Mucosa of rectum (tissue), 2 donors: ENCODE measurements around the gene KPNA2.
"Not testable (repeated sequence)": the region's sequence is repeated elsewhere in the genome, so short reads cannot be mapped to it uniquely, and the experiment has no call there.

Experiments
- H3K27ac ChIP-seq, 2 donors: one replicate each; pipeline ENCODE4 v1.7.0; 2013; ENCODE audit warnings: inconsistent platforms in 2 of 2, low read depth in 2 of 2, low read length in 2 of 2
- H3K27me3 ChIP-seq, 2 donors: one replicate each; pipeline ENCODE4 v1.7.0; 2013; ENCODE audit warnings: low read length in 2 of 2; ENCODE audit not compliant: control insufficient read depth in 2 of 2, insufficient read depth in 2 of 2
- H3K36me3 ChIP-seq, 2 donors: one replicate each; pipeline ENCODE4 v1.7.0; 2013; ENCODE audit warnings: low read length in 2 of 2; ENCODE audit not compliant: control insufficient read depth in 2 of 2, insufficient read depth in 2 of 2
- H3K4me1 ChIP-seq, 2 donors: one replicate each; pipeline ENCODE4 v1.7.0; 2013; ENCODE audit warnings: low read length in 2 of 2, mild to moderate bottlenecking in 1 of 2; ENCODE audit not compliant: control insufficient read depth in 2 of 2, insufficient read depth in 2 of 2
- H3K4me3 ChIP-seq, 2 donors: one replicate each; pipeline ENCODE4 v1.7.0; 2013; ENCODE audit warnings: low read length in 2 of 2
- H3K9ac ChIP-seq, 2 donors: one replicate each; pipeline ENCODE4 v1.7.0; 2013; ENCODE audit warnings: low read length in 2 of 2, low read depth in 1 of 2, mild to moderate bottlenecking in 1 of 2
- H3K9me3 ChIP-seq, 2 donors: one replicate each; pipeline ENCODE4 v1.7.0; 2013; ENCODE audit warnings: low read length in 2 of 2; ENCODE audit not compliant: control insufficient read depth in 2 of 2
- donor health status: healthy.
- donor health status: Normal muscosa, but diverticular disease.

KPNA2 gene

DNA sequence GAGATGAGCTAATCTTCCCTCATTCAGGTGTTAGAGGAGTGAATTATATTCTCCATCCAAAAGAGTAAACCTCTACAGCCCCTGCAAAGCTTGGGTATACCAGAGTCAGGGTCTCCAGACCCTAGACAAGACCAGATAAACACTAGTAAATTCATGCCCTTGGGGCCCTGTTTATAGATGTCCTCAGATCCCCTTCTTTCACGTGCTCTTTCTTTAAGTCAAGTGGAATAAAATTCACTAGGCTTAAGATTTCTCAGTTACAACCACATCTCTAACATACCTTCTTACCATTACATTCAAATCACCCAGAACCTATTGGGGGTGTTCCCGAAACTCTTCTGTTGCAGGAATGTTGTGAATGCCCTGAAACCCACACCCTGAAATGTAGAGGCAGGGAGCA is 37.1 kb upstream of the KPNA2 start:
- no peak overlapping the region for H3K27ac ChIP-seq
- peaks cover 12 to 13% of the 10 kb centered on the region in 2 donors for H3K4me1 ChIP-seq
- no peaks in the 10 kb centered on the region for H3K9me3 ChIP-seq
- H3K27me3 ChIP-seq: peaks cover 0 to 4% of the 10 kb centered on the region in 2 donors
- H3K36me3 ChIP-seq: no peaks in the 10 kb centered on the region
- H3K9ac ChIP-seq: no peak overlapping the region
- no peak overlapping the region for H3K4me3 ChIP-seq

DNA sequence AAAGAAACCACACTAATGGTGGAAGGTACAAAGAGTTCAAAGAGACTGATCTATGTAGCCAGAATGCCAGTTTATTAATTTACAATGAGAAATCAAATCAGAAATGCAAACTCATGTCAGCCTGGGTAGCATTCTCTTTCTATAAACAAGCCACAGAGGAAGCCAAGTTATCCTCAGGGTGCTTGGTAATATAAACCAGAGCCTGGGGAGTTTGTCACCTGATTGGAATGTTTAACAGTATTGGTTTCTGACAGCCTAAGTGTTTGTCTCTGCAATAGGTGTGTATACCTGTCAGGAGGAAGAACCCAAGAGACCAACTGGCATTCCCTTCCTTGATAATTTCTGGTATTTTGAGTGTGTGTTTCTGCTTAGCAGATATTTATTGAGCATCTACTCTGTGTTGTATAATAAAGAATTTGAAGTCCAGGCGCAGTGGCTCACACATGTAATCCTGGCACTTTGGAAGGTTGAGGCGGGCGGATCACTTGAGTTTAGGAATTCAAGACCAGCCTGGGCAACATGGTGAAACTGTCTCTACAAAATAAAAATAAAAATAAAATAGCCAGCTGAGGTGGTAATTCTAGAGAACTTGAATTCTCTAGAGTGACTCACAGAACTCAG is 36.1 kb upstream of the KPNA2 start:
- Histone ChIP-seq H3K36me3 (no peaks in the 10 kb centered on the region), H3K27ac (no peak overlapping the region), H3K27me3 (peaks cover 0 to 4% of the 10 kb centered on the region in 2 donors), H3K4me1 (peaks cover 10 to 12% of the 10 kb centered on the region in 2 donors), H3K4me3 (no peak overlapping the region), H3K9ac (no peak overlapping the region), H3K9me3 (no peaks in the 10 kb centered on the region)

DNA sequence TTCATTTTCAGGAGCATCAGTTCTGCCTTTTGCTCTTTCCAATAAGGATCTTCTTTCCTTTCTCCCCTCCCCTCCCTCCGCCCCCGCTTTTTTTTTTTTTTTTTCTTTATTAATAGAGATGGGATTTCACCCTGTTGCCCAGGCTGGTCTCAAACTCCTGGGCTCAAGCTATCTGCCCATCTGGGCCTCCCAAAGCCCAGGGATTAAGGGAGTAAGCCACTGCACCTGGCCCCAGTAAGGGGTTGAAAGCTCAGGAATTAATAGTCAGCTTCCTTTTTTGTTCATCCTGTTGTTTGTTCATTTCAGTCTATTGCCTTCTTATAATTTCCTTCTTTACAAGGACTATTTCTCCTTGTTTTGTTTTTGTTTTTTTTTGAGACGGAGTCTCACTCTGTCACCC is 31.3 kb upstream of the KPNA2 start:
- no peaks in the 10 kb centered on the region for H3K9me3 ChIP-seq
- no peak overlapping the region for H3K4me3 ChIP-seq
- no peaks in the 10 kb centered on the region for H3K36me3 ChIP-seq
- H3K27me3 ChIP-seq: no peaks in the 10 kb centered on the region
- no peak overlapping the region for H3K9ac ChIP-seq
- no peaks in the 10 kb centered on the region for H3K4me1 ChIP-seq
- H3K27ac ChIP-seq: no peak overlapping the region

DNA sequence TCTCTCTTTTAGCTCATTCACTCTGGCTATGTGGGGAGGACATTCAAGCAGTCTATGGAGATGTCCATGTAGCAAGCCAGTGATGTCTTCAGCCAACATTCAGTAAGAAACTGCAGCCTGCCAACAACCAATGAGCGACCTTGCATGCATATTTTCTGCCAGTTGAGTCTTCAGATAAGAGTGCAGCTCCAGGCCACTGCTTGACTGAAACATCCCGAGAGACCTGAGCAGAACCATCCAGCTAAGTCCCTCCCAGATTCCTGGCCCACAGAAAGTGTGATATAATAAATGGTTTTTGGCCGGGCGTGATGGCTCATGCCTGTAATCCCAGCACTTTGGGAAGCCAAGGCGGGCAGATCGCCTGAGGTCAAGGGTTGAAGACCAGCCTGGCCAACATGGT is 28.7 kb upstream of the KPNA2 start:
- no peaks in the 10 kb centered on the region for H3K36me3 ChIP-seq
- H3K9me3 ChIP-seq: no peaks in the 10 kb centered on the region
- no peak overlapping the region for H3K27ac ChIP-seq
- H3K4me3 ChIP-seq: no peak overlapping the region
- H3K27me3 ChIP-seq: no peaks in the 10 kb centered on the region
- H3K9ac ChIP-seq: no peak overlapping the region
- H3K4me1 ChIP-seq: no peaks in the 10 kb centered on the region

DNA sequence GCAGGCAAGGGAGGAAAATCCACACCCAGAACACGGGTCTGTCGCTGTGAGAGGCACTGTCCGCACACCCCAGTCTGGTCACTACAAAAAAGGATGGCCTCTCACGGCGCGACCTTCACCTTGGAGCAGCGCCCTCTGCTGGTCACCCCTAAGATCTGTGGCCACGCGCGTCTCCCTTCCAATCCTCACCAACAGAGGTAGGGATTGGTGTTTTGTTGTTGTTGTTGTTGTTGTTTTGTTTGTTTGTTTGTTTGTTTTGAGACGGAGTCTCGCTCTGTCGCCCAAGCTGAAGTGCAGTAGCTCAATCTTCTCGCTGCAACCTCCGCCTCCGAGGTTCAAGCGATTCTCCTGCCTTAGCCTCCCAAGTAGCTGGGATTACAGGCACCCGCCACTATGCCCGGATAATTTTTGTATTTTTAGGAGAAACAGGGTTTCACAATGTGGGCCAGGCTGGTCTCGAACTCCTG is 24.3 kb upstream of the KPNA2 start:
- no peaks in the 10 kb centered on the region for H3K4me1 ChIP-seq
- H3K4me3 ChIP-seq: peak overlapping the region; percentile 21 to 56
- no peak overlapping the region for H3K27ac ChIP-seq
- H3K9me3 ChIP-seq: no peaks in the 10 kb centered on the region
- no peaks in the 10 kb centered on the region for H3K36me3 ChIP-seq
- no peak overlapping the region for H3K9ac ChIP-seq
- no peaks in the 10 kb centered on the region for H3K27me3 ChIP-seq

DNA sequence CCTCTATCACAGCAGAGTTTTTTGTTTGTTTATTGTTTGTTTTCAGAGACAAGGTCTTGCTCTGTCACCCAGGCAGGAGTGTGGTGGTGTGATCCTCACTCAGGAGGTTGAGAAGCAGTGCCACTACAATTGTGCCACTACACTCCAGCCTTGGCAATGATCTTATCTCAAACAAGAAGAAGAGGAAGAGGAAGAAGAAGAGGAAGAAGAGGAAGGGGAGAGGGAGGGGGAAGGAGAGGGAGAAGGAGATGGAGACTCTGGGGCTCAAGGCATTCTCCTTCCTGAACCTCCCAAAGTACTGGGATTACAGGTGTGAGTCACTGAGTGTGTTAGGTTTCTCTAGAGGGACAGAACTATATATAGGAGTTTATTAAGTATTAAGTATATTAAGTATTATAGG is 22.1 kb upstream of the KPNA2 start:
- H3K27ac ChIP-seq: no peak overlapping the region
- H3K4me3 ChIP-seq: no peak overlapping the region
- H3K27me3 ChIP-seq: no peaks in the 10 kb centered on the region
- H3K9me3 ChIP-seq: no peaks in the 10 kb centered on the region
- H3K36me3 ChIP-seq: no peaks in the 10 kb centered on the region
- no peaks in the 10 kb centered on the region for H3K4me1 ChIP-seq
- no peak overlapping the region for H3K9ac ChIP-seq

DNA sequence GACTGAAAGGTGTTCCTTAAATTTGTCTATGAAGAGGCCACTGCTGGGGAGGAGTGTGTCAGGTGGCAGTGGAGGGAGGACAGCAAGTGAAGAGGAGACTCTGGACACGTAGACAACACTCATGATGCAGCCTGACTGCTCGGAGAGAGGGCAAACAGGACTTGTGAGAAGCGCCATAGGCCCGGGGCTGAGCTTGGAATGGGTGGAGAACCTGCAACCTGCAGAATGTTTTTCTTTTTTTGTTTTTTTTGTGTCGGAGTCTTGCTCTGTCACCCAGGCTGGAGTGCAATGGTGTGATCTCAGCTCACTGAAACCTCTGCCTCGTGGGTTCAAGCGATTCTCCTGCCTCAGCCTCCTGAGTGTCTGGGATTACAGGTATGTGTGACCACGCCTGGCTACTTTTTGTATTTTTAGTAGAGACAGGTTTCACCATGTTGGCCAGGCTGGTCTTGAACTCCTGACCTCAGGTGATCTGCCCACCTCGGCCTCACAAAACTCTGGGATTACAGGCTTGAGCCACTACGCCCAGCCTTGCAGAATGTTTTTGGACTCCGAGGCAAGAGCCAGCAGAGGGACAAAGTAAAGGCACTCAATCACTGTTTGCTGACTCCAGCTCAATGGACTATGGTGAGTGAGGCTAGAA is 20.3 kb upstream of the KPNA2 start:
- Histone ChIP-seq H3K27ac (no peak overlapping the region), H3K9me3 (no peaks in the 10 kb centered on the region), H3K9ac (no peak overlapping the region), H3K36me3 (no peaks in the 10 kb centered on the region), H3K4me3 (no peak overlapping the region), H3K4me1 (no peaks in the 10 kb centered on the region), H3K27me3 (no peaks in the 10 kb centered on the region)

DNA sequence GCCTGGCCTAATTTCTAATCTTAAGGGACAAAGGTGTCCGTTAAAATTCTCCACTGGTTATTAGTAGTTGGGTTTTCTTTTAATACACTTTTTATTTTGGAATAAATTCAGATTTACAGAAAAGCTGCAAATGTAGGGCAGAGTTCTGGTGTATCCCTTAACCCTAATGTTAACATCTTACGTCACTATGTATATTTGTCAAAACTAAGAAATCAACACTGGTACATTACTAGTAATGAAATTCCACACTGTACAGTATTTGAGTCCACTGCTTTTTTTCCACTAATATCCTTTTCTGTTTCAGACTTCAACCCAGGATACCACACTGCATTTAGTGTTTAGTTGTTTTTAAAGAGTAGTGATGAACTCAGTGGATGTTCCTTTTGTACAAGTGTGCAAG is 18.7 kb upstream of the KPNA2 start:
- no peaks in the 10 kb centered on the region for H3K36me3 ChIP-seq
- H3K4me3 ChIP-seq: no peak overlapping the region
- no peak overlapping the region for H3K9ac ChIP-seq
- H3K27me3 ChIP-seq: no peaks in the 10 kb centered on the region
- no peak overlapping the region for H3K27ac ChIP-seq
- peaks cover 0 to 4% of the 10 kb centered on the region in 2 donors for H3K4me1 ChIP-seq
- no peaks in the 10 kb centered on the region for H3K9me3 ChIP-seq

DNA sequence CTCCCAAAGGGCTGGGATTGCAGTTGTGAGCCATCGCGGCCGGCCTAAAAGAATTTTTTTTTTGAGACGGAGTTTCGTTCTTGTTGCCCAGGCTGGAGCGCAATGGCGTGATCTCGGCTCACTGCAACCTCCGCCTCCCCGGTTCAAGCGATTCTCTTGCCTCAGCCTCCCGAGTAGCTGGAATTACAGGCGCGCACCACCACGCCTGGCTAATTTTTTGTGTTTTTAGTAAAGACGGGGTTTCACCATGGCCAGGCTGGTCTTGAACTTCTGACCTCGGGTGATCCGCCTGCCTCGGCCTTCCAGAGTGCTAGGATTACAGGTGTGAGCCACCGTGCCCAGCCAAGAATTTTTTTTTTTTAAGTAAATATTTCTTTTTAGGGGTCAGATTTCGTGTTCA is 17.0 kb upstream of the KPNA2 start:
- H3K4me1 ChIP-seq, H3K9me3 ChIP-seq, H3K27me3 ChIP-seq, H3K9ac ChIP-seq, H3K4me3 ChIP-seq, H3K36me3 ChIP-seq, H3K27ac ChIP-seq: not testable (repeated sequence)

DNA sequence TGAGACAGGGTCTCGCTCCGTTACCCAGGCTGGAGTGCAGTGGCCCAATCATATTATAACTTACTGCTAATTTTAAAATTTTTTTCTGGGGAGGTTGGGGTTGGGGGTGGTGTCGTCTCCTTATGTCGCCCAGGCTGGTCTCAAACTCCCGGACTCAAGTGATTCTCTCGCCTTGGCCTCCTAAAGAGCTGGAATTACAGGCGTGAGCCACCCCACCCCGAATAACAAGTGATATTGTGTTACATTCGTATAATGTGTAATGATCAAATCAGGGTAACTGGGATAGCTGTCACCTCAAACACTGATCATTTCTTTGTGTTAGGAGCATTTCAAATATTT is 16.2 kb upstream of the KPNA2 start:
- H3K4me3 ChIP-seq: peak overlapping the region in 1 of 2 donors; percentile 86
- no peaks in the 10 kb centered on the region for H3K9me3 ChIP-seq
- H3K36me3 ChIP-seq: no peaks in the 10 kb centered on the region
- H3K27me3 ChIP-seq: no peaks in the 10 kb centered on the region
- no peak overlapping the region for H3K27ac ChIP-seq
- peaks cover 0 to 4% of the 10 kb centered on the region in 2 donors for H3K4me1 ChIP-seq
- no peak overlapping the region for H3K9ac ChIP-seq
